GM12801 (cell line): ENCODE measurements around the gene APOA1.

Experiments used
- CTCF ChIP-seq: IDR thresholded peaks from one replicate; pipeline ENCODE4 v1.5.1; 2011; ENCODE audit warnings: control low read depth; ENCODE audit not compliant: insufficient read length; ENCODE audit errors: extremely low read depth

Gene APOA1

GRCh38 chr11:116849060-116849459, 11.6 kb upstream of the APOA1 start:
- TF ChIP-seq CTCF = no peak

DNA sequence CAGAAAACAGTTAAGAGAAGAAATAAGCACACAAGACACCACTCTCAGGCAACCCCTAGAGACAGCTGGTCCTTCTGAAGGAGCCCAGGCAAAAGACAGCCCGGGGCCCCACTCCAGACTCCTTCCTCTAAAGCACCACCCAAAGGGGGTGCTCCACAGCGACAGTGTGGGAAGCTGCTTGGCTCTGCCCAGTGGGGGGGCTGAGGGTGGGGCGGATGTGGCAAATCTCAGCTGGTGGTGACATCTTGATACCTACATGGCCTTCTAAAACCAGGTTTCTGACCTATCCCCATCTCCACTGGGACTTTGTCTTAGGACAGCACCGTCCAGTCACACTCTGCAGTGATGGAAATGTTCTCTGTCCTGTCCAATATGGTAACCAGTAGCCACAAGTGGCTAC, 10.2 kb upstream of the APOA1 start:
- TF ChIP-seq CTCF = no peak

DNA sequence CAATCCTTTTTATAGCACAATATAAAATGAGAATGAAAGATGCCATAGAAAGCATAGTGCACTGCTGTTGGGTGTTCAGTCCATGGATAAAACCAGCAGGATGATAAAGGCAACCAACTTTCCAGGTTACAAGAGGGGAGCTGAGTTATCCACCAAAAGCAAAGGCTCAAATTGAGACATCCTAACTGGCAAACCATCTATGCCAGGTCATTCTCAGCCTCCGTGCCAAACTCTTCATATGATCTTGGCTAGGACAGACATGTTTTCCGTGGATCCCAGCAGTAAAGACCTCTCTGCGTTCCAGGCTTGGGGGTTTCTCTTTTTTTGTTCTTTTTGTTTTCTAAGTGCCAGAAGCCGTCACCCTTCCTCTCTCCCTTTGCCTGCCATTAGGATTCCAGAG, 7.3 kb upstream of the APOA1 start:
- TF ChIP-seq CTCF = no peak

GRCh38 chr11:116843661-116844060, 6.2 kb upstream of the APOA1 start:
- TF ChIP-seq CTCF = no peak

- no peak for TF ChIP-seq CTCF
Observed at GRCh38 chr11:116842909-116843308, 5.5 kb upstream of the APOA1 start.

DNA sequence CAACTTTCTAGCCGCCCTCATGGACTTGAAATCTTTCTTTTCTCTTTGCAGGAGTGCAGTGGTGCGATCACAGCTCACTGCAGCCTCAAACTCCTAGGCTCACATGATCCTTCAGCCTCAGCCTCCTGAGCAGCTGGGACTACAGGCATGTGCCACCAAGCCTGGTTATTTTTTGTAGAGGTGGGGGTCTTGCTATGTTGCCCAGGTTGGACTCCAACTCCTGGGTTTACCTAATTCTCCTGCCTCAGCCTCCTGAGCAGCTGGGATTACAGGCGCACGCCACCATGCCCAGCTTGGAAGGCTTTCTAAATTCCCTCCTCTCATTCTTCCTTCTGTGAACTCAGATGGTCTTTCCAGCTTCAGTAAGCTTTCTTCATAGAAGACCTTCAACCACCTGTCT, 4.7 kb upstream of the APOA1 start:
- TF ChIP-seq CTCF = no peak

DNA sequence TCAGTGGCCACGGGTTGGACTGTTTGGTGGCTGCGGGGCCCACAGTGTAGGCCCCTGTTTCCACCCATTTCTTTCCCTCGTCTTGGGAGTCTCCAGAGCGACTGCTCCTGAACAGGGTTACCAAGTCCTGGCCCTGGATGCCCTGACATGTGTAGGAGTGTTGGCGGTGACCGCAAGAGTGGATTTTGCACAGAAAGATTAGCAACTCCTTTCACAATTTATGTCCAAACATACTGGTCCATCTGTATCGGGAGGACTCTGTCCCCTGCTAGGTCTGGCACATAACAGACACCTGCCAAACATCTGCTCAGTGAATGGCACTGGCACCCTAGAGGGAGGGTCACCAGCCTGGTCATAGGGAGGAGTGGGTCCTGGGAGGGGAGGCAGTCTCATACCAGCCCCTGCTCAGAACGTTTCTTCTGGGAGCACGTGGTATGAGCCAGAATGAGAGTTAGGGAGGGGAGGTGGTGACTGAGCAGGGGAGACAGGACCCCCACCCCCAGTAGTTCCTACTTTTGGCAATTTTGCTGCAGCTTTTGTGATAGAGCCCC, 3.4 kb upstream of the APOA1 start:
- no peak for TF ChIP-seq CTCF

DNA sequence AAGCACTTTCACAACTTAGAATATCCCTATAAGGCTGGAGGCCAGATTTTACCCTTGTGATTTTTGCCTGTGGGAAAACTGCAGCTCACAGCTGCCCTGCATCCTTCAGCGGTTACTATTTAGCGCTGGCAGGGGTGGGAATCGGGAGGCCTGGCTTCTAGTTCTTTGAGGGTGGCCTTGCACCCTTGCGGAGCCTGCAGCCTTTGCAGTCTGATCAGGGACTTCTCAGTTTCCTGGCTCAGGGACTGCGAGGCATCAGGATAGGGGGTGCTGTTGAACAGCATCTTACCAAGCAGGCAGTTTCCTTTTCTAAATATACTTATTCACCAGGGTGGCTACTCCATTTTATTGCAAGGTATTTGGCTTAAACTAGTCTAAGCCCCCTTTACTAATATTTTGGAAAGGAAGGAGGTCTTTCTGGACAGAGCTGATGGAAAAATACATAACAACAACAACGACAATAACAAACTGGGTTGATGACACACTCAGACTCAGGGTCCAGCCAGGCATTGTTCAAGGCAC, 2.9 kb upstream of the APOA1 start:
- no peak for TF ChIP-seq CTCF
